Parathyroid adenoma (tissue), 2 donors: ENCODE data around the gene LMTK3.

Experiments used
- H2AFZ ChIP-seq: fragments of 300-600 bp; sonication (generic); one replicate; pipeline ENCODE4 v1.7.0; 2017; ENCODE audit warnings: antibody characterized with exemption, mild to moderate bottlenecking
- H3K27ac ChIP-seq: fragments of 300-600 bp; sonication (generic); one replicate; pipeline ENCODE4 v1.7.0; 2017
- H3K27me3 ChIP-seq: fragments of 300-600 bp; sonication (generic); one replicate; pipeline ENCODE4 v1.7.0; 2017; ENCODE audit warnings: low read length; ENCODE audit not compliant: control insufficient read depth, insufficient read depth
- H3K36me3 ChIP-seq: fragments of 300-600 bp; sonication (generic); one replicate; pipeline ENCODE4 v1.7.0; 2017; ENCODE audit warnings: low read length; ENCODE audit not compliant: control insufficient read depth, insufficient read depth
- H3K4me1 ChIP-seq: fragments of 300-600 bp; sonication (generic); one replicate; pipeline ENCODE4 v1.7.0; 2017; ENCODE audit warnings: control low read depth
- H3K4me2 ChIP-seq: fragments of 300-600 bp; sonication (generic); one replicate; pipeline ENCODE4 v1.7.0; 2017; ENCODE audit warnings: low read length
- H3K4me3 ChIP-seq: fragments of 300-600 bp; sonication (generic); one replicate; pipeline ENCODE4 v1.7.0; 2017; ENCODE audit warnings: low read depth, low read length
- H3K79me2 ChIP-seq: fragments of 300-600 bp; sonication (generic); one replicate; pipeline ENCODE4 v1.7.0; 2017; ENCODE audit warnings: control low read depth
- H3K9ac ChIP-seq: fragments of 300-600 bp; sonication (generic); one replicate; pipeline ENCODE4 v1.7.0; 2017; ENCODE audit warnings: mild to moderate bottlenecking
- H3K9me3 ChIP-seq: fragments of 300-600 bp; sonication (generic); one replicate; pipeline ENCODE4 v1.7.0; 2017; ENCODE audit warnings: low read length; ENCODE audit not compliant: control insufficient read depth
- CTCF ChIP-seq: fragments of 300-600 bp; sonication (generic); IDR thresholded peaks from one replicate; pipeline ENCODE4 v1.7.0; 2017; ENCODE audit warnings: antibody characterized with exemption, mild to moderate bottlenecking
- donor health status: primary hyperparathyroidism.

The LMTK3 gene

GRCh38 chr19:48556825-48557224, 45.2 kb upstream of the LMTK3 start:
- Histone ChIP-seq H3K9ac (no peak overlapping the region), H3K27ac (no peak overlapping the region), H3K4me1 (peaks cover 17% of the 10 kb centered on the region), H3K79me2 (peaks cover 7% of the 10 kb centered on the region), H3K9me3 (no peaks in the 10 kb centered on the region), H3K4me3 (no peak overlapping the region), H2AFZ (no peak overlapping the region), H3K36me3 (no peaks in the 10 kb centered on the region), H3K4me2 (no peak overlapping the region), H3K27me3 (no peaks in the 10 kb centered on the region)
- TF ChIP-seq CTCF: no peak

GRCh38 chr19:48556163-48556562, 44.5 kb upstream of the LMTK3 start:
- Histone ChIP-seq H3K36me3 (no peaks in the 10 kb centered on the region), H3K4me3 (no peak overlapping the region), H3K4me2 (no peak overlapping the region), H3K4me1 (peaks cover 22% of the 10 kb centered on the region), H3K27me3 (no peaks in the 10 kb centered on the region), H2AFZ (no peak overlapping the region), H3K9me3 (no peaks in the 10 kb centered on the region), H3K27ac (no peak overlapping the region), H3K79me2 (peaks cover 7% of the 10 kb centered on the region), H3K9ac (no peak overlapping the region)
- TF ChIP-seq CTCF: no peak

GRCh38 chr19:48554385-48555091, 42.9 kb upstream of the LMTK3 start:
- H3K4me2 ChIP-seq: peak overlapping the region; percentile 67
- no peaks in the 10 kb centered on the region for H3K9me3 ChIP-seq
- no peaks in the 10 kb centered on the region for H3K27me3 ChIP-seq
- peaks cover 22% of the 10 kb centered on the region for H3K4me1 ChIP-seq
- TF ChIP-seq CTCF: no peak
- peaks cover 3% of the 10 kb centered on the region for H3K79me2 ChIP-seq
- peak overlapping the region; percentile 89 for H3K27ac ChIP-seq
- no peak overlapping the region for H3K9ac ChIP-seq
- no peak overlapping the region for H3K4me3 ChIP-seq
- peak overlapping the region; percentile 54 for H2AFZ ChIP-seq
- H3K36me3 ChIP-seq: no peaks in the 10 kb centered on the region

GRCh38 chr19:48553676-48554384, 42.2 kb upstream of the LMTK3 start:
- TF ChIP-seq CTCF: no peak
- Histone ChIP-seq H3K27ac (peak overlapping the region; percentile 89), H3K36me3 (no peaks in the 10 kb centered on the region), H3K9ac (no peak overlapping the region), H3K9me3 (no peaks in the 10 kb centered on the region), H2AFZ (peak overlapping the region; percentile 54), H3K27me3 (no peaks in the 10 kb centered on the region), H3K4me2 (peak overlapping the region; percentile 67), H3K79me2 (peaks cover under 1% of the 10 kb centered on the region), H3K4me1 (peaks cover 22% of the 10 kb centered on the region), H3K4me3 (peak overlapping the region; percentile 28)
